HFF-Myc (cell line): ENCODE results near the gene INSR.

Experiments used
- DNase-seq: peaks from one replicate; pipeline ENCODE4 v3.0.0-alpha.2; 2011; ENCODE audit warnings: low read depth; ENCODE audit errors: extremely low read depth
- H3K4me3 ChIP-seq: replicated peaks from 2 replicates; pipeline ENCODE4 v1.5.1; 2011; ENCODE audit warnings: low read depth, mild to moderate bottlenecking, control low read depth, low read length
- TF ChIP-seq, protein P1 (sequence below): IDR thresholded peaks from 2 replicates; pipeline ENCODE4 v1.5.1; 2012; ENCODE audit warnings: mild to moderate bottlenecking, low read depth, low read length, control low read depth; ENCODE audit errors: missing control alignments

The INSR gene

DNA sequence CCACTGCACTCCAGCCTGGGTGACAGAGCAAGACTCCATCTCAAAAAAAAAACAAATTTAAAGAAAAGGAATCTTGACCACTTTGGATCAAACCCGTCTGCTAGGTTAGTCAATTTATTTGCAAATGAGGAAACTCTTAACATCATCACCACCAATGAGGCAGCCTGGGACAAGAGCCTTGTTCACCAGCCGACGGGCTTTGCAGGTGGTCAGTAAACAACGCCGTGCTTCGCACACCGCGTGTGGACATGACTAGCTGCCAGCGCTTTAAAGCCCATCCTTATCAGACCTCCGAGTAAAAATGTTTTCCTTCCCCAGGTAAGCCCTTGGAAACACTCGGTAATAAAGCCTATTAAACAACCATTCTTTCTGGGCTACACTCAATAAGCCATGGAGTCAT lies 41.9 kb downstream of the INSR start:
- no peak for DNase-seq
- H3K4me3 ChIP-seq, result no peak overlapping the region
- TF ChIP-seq, protein P1, sequence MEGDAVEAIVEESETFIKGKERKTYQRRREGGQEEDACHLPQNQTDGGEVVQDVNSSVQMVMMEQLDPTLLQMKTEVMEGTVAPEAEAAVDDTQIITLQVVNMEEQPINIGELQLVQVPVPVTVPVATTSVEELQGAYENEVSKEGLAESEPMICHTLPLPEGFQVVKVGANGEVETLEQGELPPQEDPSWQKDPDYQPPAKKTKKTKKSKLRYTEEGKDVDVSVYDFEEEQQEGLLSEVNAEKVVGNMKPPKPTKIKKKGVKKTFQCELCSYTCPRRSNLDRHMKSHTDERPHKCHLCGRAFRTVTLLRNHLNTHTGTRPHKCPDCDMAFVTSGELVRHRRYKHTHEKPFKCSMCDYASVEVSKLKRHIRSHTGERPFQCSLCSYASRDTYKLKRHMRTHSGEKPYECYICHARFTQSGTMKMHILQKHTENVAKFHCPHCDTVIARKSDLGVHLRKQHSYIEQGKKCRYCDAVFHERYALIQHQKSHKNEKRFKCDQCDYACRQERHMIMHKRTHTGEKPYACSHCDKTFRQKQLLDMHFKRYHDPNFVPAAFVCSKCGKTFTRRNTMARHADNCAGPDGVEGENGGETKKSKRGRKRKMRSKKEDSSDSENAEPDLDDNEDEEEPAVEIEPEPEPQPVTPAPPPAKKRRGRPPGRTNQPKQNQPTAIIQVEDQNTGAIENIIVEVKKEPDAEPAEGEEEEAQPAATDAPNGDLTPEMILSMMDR, result no peak

GRCh38 chr19:7251494-7251893 lies 42.7 kb downstream of the INSR start:
- no peak overlapping the region for H3K4me3 ChIP-seq
- DNase-seq, result no peak
- TF ChIP-seq, protein P1, result no peak

DNA sequence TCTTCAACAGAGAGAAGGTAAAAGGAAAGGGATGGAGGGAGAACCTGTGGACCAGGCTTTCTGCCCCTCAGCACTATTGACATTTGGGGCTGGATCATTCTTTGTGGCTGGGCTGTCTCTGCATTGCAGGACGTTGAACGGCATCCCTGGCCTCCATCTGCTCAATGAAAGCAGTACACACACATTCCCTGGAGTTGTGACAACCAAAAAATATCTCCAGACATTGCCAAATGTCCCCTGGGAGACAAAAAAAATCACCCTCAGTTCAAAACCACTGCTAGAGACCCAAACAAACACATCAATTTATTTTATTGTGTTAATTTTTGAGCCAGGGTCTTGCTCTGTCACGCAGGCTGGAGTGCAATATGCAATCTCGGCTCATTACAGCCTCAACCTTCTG lies 43.3 kb downstream of the INSR start:
- TF ChIP-seq, protein P1, result no peak
- DNase-seq, result no peak
- no peak overlapping the region for H3K4me3 ChIP-seq

DNA sequence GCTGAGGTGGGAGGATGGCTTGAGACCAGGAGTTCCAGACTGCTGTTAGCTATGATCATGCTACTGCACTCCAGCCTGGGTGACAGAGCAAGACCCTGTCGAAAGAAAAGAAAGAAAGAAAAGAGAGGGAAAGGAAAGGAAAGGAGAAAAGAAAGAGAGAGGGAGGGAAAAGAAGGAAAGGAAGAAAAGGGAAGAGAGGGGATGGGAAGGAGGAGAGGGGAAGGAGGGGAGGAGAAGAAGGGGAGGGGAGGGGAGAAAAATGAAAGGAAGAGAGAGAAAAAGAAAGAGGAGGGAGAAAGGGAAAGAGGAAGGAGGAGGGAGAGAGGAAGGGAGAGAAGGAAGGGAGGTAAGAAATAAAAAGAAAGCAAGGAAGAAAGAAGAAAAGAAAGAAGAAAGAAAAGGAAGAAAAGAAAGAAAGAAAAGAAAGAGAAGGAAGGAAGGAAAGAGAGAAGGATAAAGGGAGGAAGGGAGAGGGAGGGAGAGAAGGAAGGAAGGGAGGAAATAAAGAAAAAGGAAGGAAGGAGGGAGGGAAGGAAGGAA lies 44.1 kb downstream of the INSR start:
- TF ChIP-seq, protein P1, result no peak
- H3K4me3 ChIP-seq, result no peak overlapping the region
- DNase-seq, result no peak

GRCh38 chr19:7247155-7247554 lies 47.1 kb downstream of the INSR start:
- no peak overlapping the region for H3K4me3 ChIP-seq
- no peak for DNase-seq
- TF ChIP-seq, protein P1, result no peak

DNA sequence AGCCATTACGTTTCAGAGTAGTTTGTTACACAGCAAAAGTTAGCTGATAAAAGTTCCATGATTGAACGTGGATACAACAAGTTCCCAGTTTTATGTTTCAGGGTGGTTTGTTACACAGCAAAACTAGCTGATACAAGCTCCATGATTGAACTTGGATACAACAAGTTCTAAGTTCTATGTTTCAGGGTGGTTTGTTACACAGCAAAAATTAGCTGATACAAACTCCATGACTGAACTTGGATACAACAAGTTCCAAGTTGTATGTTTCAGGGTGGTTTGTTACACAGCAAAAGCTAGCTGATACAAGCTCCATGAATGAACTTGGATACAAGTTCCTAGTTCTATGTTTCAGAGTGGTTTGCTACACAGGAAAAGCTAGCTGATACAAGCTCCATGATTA lies 47.6 kb downstream of the INSR start:
- TF ChIP-seq, protein P1, result no peak
- no peak for DNase-seq
- H3K4me3 ChIP-seq, result no peak overlapping the region
